ENCODE data around the gene ALX4.

Gene ALX4

GRCh38 chr11:44237156-44237555 is 72.8 kb downstream of the ALX4 start:
- no peak for DNase-seq

- DNase-seq, result no peak
Observed at GRCh38 chr11:44236296-44236695, 73.6 kb downstream of the ALX4 start.

- DNase-seq, result no peak
Observed at GRCh38 chr11:44235765-44236201, 74.2 kb downstream of the ALX4 start.

- DNase-seq, result no peak
Observed at GRCh38 chr11:44229624-44230023, 80.3 kb downstream of the ALX4 start.

DNA sequence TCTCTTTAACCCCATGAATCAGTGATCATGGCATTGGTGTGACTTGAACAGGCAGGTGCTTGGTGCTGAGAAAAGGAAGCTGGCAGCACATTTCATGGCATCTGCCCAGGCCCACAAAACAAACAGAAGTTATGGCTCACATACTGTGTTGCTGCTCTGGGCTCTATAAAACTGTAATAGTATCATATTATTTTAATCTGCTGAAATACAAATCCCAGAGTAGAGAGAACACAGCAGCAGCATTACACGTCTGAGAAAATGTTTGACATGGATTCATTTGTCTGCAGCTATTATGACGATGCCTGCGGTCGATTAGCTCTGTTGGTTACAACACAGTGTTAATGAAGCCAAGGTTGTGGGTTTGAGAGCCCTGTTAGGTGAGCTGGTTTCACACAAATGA is 80.8 kb downstream of the ALX4 start:
- no peak for DNase-seq

GRCh38 chr11:44228379-44228778 is 81.6 kb downstream of the ALX4 start:
- DNase-seq, result no peak

GRCh38 chr11:44226945-44227344 is 83.0 kb downstream of the ALX4 start:
- DNase-seq, result no peak

DNA sequence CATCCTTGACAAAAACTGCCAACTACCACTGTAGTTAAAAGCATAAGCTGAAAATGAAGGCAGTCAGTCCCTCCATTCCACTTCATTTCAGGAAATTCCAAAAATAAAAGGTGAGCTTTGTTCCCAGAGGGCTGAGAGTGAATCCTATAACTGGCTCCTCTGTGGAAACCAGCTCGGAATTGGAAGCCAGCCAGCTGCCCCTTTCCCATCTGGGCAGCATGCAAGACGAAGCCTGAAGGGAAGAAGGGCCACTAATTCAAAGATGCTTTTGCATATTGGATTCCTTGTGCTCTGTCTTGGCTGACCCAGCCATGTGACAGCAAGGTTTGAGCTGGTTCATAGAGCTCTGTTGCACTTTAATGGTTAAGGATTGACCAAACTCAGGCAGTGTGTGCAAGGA is 83.4 kb downstream of the ALX4 start:
- no peak for DNase-seq

- no peak for DNase-seq
Observed at GRCh38 chr11:44224867-44225501, 85.0 kb downstream of the ALX4 start.

DNA sequence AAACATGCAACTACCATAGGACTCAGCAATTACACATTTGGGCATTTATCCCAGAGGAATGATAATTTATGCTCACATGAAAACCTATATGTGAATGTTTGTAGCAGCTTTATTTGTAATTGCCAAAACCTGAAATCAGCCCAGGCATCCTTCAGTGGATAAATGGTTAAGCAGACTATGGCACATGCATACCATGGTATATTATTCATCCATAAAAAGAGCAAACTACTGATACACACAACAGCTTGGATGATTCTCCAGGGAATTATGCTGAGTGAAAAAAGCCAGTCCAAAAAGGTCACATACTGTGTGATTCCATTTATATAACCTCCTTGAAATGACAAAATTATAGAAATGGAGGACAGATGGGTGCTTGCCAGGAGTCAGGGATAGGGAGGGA is 86.7 kb downstream of the ALX4 start:
- no peak for DNase-seq

GRCh38 chr11:44221992-44222391 is 87.9 kb downstream of the ALX4 start:
- no peak for DNase-seq

- DNase-seq, result no peak
Observed at GRCh38 chr11:44221456-44221855, 88.5 kb downstream of the ALX4 start.

DNA sequence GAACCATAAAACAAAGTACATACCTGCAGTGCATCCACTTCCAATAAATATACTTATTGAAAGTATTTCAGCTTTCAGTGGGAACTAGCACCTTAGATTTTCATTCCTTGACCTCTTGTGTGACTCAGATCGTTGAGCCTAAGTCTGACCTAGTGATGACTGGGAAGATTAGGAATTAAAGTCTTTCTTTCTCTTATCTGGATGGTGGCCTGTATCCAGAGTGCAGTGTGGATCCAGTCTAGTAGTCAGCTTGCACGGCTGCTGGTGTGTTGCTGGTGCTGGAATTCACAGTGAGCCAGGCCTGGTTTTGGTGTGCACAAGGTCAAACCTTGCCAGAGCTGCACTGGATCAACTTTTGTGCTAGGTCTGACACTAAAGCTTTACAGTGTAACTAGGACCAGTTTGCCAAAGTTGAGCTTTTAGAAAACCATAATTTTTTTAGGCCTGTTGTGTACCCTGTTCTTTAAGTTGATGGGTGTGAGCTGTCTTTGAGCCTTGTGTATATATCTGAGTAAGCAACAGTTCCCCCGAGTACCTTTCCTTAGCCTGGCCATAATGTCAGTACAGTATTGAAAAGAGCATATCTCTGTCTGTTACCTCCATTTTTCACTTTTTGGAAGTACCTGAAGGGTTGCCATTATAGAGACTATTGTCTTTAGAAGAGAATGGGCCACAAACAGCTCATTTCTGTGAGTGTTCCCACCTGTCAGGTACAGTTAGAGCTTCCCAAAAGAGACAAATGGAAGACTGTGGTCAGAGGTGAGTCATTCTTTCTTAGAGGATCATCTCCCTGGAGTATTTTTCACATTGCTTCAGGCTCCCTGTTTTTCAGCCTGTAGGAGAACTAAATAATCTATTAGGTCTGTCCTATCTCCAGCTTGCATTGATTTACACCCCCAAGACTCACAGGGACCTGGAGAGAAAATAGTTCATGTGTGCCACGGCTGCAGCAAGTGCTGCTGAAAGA is 89.8 kb downstream of the ALX4 start:
- no peak for DNase-seq

- no peak for DNase-seq
Observed at GRCh38 chr11:44217432-44217831, 92.5 kb downstream of the ALX4 start.

DNA sequence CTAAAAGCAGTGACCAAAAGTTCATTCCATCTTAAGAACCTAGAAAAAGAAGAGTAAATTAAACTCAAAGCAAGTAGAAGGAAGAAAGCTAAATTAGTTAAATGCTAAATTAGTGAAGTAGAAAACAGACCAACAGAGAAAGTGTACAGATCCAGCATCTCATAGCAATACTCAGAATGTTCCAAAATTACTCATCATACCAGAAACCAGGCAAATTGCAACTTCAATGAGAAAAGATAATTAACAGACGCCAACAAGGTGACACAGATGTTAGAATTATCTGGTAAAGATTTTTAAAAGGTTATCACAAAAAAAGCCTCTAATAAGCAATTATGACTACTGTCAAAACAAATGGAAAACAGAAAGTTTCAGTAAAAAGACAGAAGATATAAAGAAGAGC is 96.8 kb downstream of the ALX4 start:
- DNase-seq, result no peak

DNA sequence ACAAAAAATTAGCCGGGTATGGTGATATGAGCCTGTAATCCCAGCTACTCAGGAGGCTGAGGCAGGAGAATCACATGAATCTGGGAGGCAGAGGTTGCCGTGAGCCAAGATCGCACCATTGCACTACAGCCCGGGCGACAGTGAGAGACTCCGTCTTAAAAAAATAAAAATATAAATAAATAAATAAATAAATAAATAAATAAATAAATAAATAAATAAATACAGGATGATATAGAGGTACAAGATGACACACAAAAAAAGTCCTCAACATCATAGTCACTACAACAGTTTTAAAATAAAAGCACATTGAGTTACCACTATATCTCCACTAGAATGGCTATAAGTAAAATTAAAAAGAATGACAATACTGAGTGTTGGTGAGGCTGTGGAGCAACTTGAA is 97.8 kb downstream of the ALX4 start:
- DNase-seq, result no peak

All from DMS79 treated with DMSO at 0.1 percent for 48 hours (cell line).